Measurements from ENCODE around the gene TPSG1. TPM values are rescaled to one million over a fixed set of nuclear protein-coding genes. Genes with fewer than 3 reads are reported as not detected.

TPSG1 gene
- total RNA-seq, 4 donors from 2014 or later, result 0.31 to 3.0 TPM; not detected in 2

DNA sequence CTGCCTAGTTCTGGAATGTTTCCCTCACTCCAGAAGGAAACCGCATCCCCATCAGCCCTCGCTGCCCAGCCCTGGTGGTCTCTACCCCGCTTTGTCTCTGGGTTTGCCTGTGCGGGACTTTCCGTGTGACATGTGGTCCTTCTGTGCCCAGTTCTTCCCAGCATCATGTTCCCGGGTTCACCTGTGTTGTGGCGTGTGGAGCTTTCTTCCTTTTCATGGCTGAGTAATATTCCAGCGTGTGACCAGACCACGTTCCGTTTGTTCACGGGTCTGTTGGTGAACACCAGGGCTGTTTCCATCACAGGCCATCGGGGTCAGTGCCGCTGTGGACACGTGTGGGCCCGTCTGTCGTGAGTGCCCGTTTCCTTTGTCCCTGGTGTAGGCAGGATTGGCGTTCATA is 40.1 kb downstream of the TPSG1 start:
- Histone ChIP-seq H3K27ac (peak overlapping the region; percentile 10 to 95 (median 94)), H3K4me1 (peaks cover 2 to 81% (median 38%) of the 10 kb centered on the region in 3 donors), H3K4me3 (no peak overlapping the region), H3K36me3 (peaks cover 0 to 3% of the 10 kb centered on the region in 2 donors), H3K9me3 (no peaks in the 10 kb centered on the region), H3K27me3 (no peaks in the 10 kb centered on the region)
- ATAC-seq, result no peak
- no peak for TF ChIP-seq POLR2A (IDR thresholded peaks at IDR 0.05)
- TF ChIP-seq POLR2AphosphoS5 (IDR thresholded peaks at IDR 0.05), result no peak
- TF ChIP-seq EP300 (IDR thresholded peaks at IDR 0.05), result no peak
- no peak for TF ChIP-seq CTCF (IDR thresholded peaks at IDR 0.05)
- 94% methylated on average over 5 of the region's 18 CpGs; no CpG with 5 or more reads in 1 of the 2 donors for WGBS, 2 donors (ENCODE audit: low coverage in 1 of 2)

- peak overlapping the region; percentile 79 to 95 (median 94) for H3K27ac ChIP-seq
- H3K9me3 ChIP-seq, result no peaks in the 10 kb centered on the region
- TF ChIP-seq POLR2AphosphoS5 (IDR thresholded peaks at IDR 0.05) (peak; percentile 73), EP300 (IDR thresholded peaks at IDR 0.05) (no peak), CTCF (IDR thresholded peaks at IDR 0.05) (peak in 3 of 4 experiments; percentile 44 to 72 (median 61))
- H3K36me3 ChIP-seq, result peaks cover 0 to 3% of the 10 kb centered on the region in 2 donors
- 93% methylated on average over 2 of the region's 26 CpGs; no CpG with 5 or more reads in 1 of the 2 donors for WGBS, 2 donors (ENCODE audit: low coverage in 1 of 2)
- H3K4me1 ChIP-seq, result peaks cover 2 to 82% (median 38%) of the 10 kb centered on the region in 3 donors
- no peaks in the 10 kb centered on the region for H3K27me3 ChIP-seq
- peak; percentile 26 for ATAC-seq
- H3K4me3 ChIP-seq, result no peak overlapping the region
Observed at GRCh38 chr16:1184156-1184868, 40.8 kb downstream of the TPSG1 start.

- H3K27ac ChIP-seq, result peak overlapping the region; percentile 79 to 95 (median 94)
- no peaks in the 10 kb centered on the region for H3K27me3 ChIP-seq
- H3K4me3 ChIP-seq, result peak overlapping the region in 1 of 2 donors; percentile 32
- peak; percentile 35 for ATAC-seq
- H3K9me3 ChIP-seq, result no peaks in the 10 kb centered on the region
- peaks cover 0 to 3% of the 10 kb centered on the region in 2 donors for H3K36me3 ChIP-seq
- peaks cover 2 to 85% (median 38%) of the 10 kb centered on the region in 3 donors for H3K4me1 ChIP-seq
- no CpG with 5 or more reads among the region's 45 CpGs for WGBS, 2 donors (ENCODE audit: low coverage in 1 of 2)
- peak; percentile 34 for TF ChIP-seq POLR2AphosphoS5 (IDR thresholded peaks at IDR 0.05)
- TF ChIP-seq CTCF (IDR thresholded peaks at IDR 0.05), result no peak
Observed at GRCh38 chr16:1182950-1183907, 41.8 kb downstream of the TPSG1 start.

DNA sequence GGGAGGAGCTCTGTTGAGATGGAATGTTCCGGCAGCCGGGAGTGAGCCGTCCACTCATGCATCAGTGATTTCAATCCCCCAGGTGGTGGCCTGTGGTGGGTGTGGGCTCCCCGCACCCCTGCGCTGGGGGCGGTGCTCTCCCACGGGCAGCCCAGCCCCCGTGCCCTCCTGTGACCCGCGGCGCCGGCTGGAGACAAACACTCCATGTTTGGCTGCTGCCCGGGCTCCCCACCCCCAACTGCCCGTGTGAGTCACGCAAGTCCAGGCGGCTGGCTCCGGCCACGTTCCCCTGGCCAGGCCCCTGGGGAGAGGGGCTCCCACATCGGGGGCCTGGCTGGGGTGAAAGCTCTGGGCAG is 42.8 kb downstream of the TPSG1 start:
- no CpG with 5 or more reads among the region's 19 CpGs for WGBS, 2 donors (ENCODE audit: low coverage in 1 of 2)

More for the DNA sequence above, 42.8 kb downstream of the TPSG1 start:
- Histone ChIP-seq H3K4me3 (peak overlapping the region in 1 of 2 donors; percentile 32), H3K27ac (peak overlapping the region; percentile 79 to 95 (median 94)), H3K9me3 (no peaks in the 10 kb centered on the region), H3K27me3 (no peaks in the 10 kb centered on the region), H3K4me1 (peaks cover 2 to 87% (median 38%) of the 10 kb centered on the region in 3 donors), H3K36me3 (no peaks in the 10 kb centered on the region)
- TF ChIP-seq CTCF (IDR thresholded peaks at IDR 0.05) (peak in 3 of 4 experiments; percentile 13 to 32 (median 24)), POLR2AphosphoS5 (IDR thresholded peaks at IDR 0.05) (peak; percentile 85), EP300 (IDR thresholded peaks at IDR 0.05) (no peak), POLR2A (IDR thresholded peaks at IDR 0.05) (peak in 1 of 2 donors; percentile 2)
- peak; percentile 84 for ATAC-seq
